ENCODE data around the gene HKDC1.

The HKDC1 gene

DNA sequence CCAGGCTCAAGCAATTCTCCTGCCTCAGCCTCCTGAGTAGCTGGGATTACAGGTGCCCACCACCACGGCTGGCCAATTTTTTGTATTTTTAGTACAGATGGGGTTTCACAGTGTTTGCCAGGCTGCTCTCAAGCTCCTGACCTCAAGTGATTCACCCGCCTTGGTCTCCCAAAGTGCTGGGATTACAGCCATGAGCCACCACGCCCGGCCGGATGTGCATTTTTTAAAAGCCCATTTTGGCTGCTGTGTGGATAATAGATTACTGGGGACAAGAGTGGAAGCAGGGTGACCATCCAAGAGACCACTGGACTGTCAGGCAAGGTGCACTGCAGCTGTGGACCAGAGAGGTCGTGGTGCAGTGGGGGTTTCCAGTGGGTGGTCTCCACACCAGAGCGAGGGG is 21.4 kb downstream of the HKDC1 start:
- ATAC-seq, result no peak
- TF ChIP-seq ZNF70 (CRISPR knock-in tag; IDR thresholded peaks at IDR 0.05) (no peak), PPARA (CRISPR knock-in tag; IDR thresholded peaks at IDR 0.05; ENCODE audit: borderline replicate concordance) (no peak), ZFP30 (CRISPR knock-in tag; IDR thresholded peaks at IDR 0.05) (no peak), ARNTL (CRISPR knock-in tag; IDR thresholded peaks at IDR 0.05; ENCODE audit: borderline replicate concordance, low read depth) (no peak), TSHZ2 (CRISPR knock-in tag; IDR thresholded peaks at IDR 0.05) (no peak), TOX (CRISPR knock-in tag; IDR thresholded peaks at IDR 0.05; ENCODE audit: borderline replicate concordance) (no peak), BACH2 (CRISPR knock-in tag; IDR thresholded peaks at IDR 0.05; ENCODE audit: borderline replicate concordance) (no peak), ZNF8 (CRISPR knock-in tag; IDR thresholded peaks at IDR 0.05) (no peak), SNAI2 (CRISPR knock-in tag; IDR thresholded peaks at IDR 0.05) (no peak)

- TF ChIP-seq ZFP30 (CRISPR knock-in tag; IDR thresholded peaks at IDR 0.05) (no peak), RARB (CRISPR knock-in tag; IDR thresholded peaks at IDR 0.05) (no peak), PPARA (CRISPR knock-in tag; IDR thresholded peaks at IDR 0.05; ENCODE audit: borderline replicate concordance) (no peak)
- no peak for ATAC-seq
Observed at GRCh38 chr10:69242040-69242851, 22.1 kb downstream of the HKDC1 start.

DNA sequence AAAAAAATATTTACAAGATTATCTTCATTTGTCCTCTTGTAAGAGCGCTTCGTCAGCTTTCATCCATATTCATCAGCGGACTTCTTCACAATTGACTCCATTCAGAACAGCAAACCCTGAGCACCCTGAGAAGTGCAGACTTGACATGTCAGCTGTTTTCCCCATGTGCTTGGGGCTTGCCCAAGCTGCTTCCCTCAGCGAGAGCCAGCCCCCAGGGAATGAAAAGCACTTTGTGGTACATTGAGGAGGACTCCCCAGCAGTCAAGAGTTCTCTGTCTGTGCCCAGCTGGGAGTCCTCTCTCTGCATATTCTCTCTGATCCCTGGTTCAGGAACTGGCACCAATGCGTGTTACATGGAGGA is 22.7 kb downstream of the HKDC1 start:
- no peak for TF ChIP-seq ZFP3 (CRISPR knock-in tag; IDR thresholded peaks at IDR 0.05)
- TF ChIP-seq CSDC2 (CRISPR knock-in tag; IDR thresholded peaks at IDR 0.05), result no peak
- no peak for ATAC-seq

DNA sequence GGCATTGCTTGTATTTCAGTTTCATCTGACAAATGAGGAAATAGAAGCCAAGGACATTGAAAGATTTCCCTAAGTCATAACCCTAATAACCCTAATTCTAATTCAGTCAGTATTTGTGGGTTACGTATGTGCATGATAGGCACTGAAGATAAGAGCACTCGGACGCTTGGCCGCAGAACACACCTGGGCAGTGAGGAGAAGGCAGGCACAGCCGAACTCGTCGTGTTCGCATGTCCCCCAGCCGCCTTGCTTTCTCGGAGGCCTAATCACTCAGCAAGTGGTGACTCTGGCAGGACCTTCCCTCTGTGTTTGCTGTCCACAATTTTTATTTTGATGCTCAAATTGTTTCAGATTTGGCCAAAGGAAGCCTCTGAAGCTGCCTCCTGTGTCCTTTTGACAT is 23.7 kb downstream of the HKDC1 start:
- TF ChIP-seq, protein P1, sequence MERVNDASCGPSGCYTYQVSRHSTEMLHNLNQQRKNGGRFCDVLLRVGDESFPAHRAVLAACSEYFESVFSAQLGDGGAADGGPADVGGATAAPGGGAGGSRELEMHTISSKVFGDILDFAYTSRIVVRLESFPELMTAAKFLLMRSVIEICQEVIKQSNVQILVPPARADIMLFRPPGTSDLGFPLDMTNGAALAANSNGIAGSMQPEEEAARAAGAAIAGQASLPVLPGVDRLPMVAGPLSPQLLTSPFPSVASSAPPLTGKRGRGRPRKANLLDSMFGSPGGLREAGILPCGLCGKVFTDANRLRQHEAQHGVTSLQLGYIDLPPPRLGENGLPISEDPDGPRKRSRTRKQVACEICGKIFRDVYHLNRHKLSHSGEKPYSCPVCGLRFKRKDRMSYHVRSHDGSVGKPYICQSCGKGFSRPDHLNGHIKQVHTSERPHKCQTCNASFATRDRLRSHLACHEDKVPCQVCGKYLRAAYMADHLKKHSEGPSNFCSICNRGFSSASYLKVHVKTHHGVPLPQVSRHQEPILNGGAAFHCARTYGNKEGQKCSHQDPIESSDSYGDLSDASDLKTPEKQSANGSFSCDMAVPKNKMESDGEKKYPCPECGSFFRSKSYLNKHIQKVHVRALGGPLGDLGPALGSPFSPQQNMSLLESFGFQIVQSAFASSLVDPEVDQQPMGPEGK (CRISPR knock-in tag; IDR thresholded peaks at IDR 0.05; ENCODE audit: borderline replicate concordance), result no peak
- TF ChIP-seq ARNTL (CRISPR knock-in tag; IDR thresholded peaks at IDR 0.05; ENCODE audit: borderline replicate concordance, low read depth) (no peak), BACH2 (CRISPR knock-in tag; IDR thresholded peaks at IDR 0.05; ENCODE audit: borderline replicate concordance) (no peak), ZNF8 (CRISPR knock-in tag; IDR thresholded peaks at IDR 0.05) (no peak), CSDC2 (CRISPR knock-in tag; IDR thresholded peaks at IDR 0.05) (no peak), GLIS3 (CRISPR knock-in tag; IDR thresholded peaks at IDR 0.05) (no peak), OSR1 (CRISPR knock-in tag; IDR thresholded peaks at IDR 0.05) (no peak), ZNF565 (CRISPR knock-in tag; conservative IDR thresholded peaks at IDR 0.05; ENCODE audit: low read depth) (no peak), TOX (CRISPR knock-in tag; IDR thresholded peaks at IDR 0.05; ENCODE audit: borderline replicate concordance) (no peak), ZC3H10 (CRISPR knock-in tag; IDR thresholded peaks at IDR 0.05) (no peak), ESRRG (CRISPR knock-in tag; IDR thresholded peaks at IDR 0.05) (no peak), SNAI2 (CRISPR knock-in tag; IDR thresholded peaks at IDR 0.05) (no peak), CREB5 (CRISPR knock-in tag; IDR thresholded peaks at IDR 0.05; ENCODE audit: low read depth) (no peak), ZFP30 (CRISPR knock-in tag; IDR thresholded peaks at IDR 0.05) (no peak), POU6F1 (CRISPR knock-in tag; IDR thresholded peaks at IDR 0.05; ENCODE audit: borderline replicate concordance, low read depth) (no peak), ZNF70 (CRISPR knock-in tag; IDR thresholded peaks at IDR 0.05) (no peak), TSHZ2 (CRISPR knock-in tag; IDR thresholded peaks at IDR 0.05) (no peak), ZFP3 (CRISPR knock-in tag; IDR thresholded peaks at IDR 0.05) (no peak)
- ATAC-seq, result no peak
